GM10847 (cell line): ENCODE results near the gene C19orf38.

Experiments used
- POLR2A ChIP-seq: IDR thresholded peaks from 2 replicates; pipeline ENCODE4 v1.6.1; 2011; ENCODE audit not compliant: insufficient read length; ENCODE audit errors: extremely low read depth

C19orf38 gene

DNA sequence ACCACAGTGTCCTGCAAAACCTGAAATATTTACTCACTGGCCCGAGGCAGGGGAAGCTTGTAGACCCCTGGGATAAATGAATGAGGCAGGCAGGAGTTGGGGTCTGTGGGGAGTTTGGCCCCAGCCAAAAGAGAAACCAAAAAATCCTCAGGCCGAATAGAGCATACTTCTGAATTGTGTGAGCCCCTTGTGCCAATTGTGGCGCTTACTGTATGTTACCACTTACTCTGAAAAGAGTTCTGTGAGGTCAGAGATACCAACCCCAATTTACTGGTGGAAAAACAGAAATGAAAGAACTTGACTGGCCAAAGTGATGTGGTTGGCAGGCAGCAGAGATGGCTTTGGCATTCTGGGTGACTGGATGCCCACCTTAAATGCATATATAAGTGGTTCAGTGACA is 30.0 kb downstream of the C19orf38 start:
- TF ChIP-seq POLR2A: no peak

DNA sequence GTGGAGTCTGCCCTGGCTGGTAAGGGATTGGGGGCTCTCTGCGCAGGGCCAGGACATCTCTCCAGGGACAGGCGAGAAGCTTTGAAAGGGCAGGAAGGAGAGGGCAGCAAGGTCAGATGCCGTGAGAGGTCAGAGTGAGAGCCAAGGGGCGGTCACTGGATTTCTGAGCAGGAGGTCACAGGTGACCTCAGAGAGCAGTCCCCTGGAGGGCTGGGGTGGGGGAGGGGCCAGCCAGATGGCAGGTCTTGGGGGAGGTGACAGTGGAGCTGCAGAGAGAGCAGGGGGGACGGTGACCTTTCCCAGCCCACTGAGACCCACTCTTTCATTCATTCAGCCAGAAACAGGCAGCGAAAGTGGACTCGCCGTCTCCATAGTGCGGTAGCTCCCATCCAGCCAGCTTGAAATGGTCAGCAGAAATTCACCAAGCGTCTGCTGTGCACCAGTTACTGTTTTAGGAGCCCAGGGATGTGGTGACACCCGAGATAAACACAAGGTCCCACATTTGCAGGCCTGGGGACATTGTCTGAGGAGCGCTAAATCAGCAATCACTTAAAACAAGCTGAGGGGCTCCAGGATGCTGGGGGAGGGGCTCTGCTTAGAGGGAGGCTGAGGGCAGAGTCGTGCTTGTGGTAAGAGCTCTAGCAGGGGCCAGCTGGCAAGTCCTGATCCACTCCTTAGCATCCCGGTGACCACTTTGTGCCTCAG is 33.3 kb downstream of the C19orf38 start:
- TF ChIP-seq POLR2A: no peak

GRCh38 chr19:10882108-10882457 is 33.9 kb downstream of the C19orf38 start:
- TF ChIP-seq POLR2A: no peak

- TF ChIP-seq POLR2A: no peak
Measured at GRCh38 chr19:10884274-10884673, 36.1 kb downstream of the C19orf38 start.

GRCh38 chr19:10885201-10886169 is 37.3 kb downstream of the C19orf38 start:
- no peak for TF ChIP-seq POLR2A

DNA sequence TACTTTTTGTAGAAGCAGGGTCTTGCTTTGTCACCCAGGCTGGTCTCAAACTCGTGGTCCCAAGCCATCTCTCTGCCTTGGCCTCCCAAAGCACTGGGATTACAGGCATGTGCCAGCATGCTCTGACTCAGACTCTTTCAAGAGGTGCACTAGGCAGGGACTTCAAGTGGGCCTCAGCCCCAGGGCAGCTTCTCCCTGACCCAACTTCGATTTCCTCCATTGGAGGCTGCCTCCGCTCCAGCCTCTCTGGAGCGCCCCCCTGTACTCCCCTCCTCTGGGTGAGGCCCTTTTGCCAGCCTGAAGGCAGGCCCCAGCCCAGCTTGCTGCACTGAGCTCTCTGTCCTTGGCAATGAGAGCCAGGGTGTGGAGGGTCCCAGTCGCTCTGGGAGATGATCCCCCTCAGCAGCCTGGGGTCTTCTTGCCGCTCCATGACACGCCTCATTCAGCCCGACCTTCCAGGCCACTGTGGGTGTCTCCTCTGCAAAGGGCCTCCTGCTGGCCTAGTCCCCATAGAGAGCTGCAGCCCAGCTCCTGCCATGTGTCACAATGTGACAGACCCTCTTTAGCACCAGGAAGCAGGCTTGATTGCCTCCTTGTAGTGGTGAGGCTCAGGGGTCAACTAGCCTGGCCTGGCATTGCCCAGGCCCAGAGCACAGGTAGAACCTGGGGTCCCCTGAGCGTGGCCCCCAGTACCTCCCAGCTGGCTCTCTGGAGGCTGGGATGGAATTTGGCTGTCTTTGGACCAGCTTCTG is 39.6 kb downstream of the C19orf38 start:
- no peak for TF ChIP-seq POLR2A

GRCh38 chr19:10888421-10888866 is 40.2 kb downstream of the C19orf38 start:
- no peak for TF ChIP-seq POLR2A

DNA sequence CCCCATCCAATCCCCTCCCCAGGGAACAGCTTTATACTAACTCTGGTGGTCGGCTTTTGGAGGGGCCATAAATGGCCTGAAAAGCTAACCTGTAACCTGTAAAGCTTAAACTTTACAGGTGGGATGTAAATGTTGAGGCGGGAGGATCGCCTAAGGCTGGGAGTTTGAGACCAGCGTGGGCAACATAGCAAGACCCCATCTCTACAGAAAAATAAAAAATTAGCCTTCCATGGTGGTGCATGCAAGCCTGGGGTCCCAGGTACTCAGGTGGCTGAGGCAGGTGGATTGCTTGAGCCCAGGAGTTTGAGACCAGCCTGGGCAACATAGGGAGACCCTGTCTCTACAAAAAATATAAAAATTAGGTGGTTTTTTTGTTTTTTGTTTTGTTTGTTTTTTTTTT is 41.7 kb downstream of the C19orf38 start:
- no peak for TF ChIP-seq POLR2A

DNA sequence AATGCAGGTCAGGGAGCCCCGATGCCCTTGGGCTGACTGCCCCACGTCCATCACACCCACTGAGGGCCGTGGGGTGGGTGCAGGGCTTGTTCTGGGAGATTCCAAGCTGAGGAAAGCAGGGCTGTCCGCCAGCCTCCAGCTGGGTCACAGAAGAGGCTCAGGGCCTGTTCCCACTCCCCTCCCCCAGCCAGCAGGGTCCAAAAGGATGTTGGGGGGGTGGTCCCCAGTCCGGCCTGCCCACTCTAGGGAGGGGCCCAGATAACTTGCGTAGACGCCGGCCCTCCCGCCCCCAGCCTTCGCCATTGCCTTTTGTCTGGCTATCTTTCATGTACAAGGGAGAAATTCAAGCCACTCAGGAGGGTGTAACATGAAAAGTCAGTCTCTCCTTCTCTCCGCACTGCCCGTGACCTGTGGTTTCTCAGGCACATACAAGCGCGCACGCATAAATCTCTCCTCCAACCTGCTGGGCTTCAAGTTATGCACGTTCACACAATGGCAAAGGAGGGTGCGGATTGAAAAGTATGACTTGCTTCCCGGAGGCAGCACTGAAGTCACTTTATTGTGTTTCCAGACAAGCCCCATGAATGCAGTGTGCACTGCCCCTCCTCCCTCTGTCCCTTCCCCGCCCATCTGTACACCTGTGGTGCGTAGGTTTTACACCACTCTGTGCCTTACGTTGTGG is 43.3 kb downstream of the C19orf38 start:
- no peak for TF ChIP-seq POLR2A

DNA sequence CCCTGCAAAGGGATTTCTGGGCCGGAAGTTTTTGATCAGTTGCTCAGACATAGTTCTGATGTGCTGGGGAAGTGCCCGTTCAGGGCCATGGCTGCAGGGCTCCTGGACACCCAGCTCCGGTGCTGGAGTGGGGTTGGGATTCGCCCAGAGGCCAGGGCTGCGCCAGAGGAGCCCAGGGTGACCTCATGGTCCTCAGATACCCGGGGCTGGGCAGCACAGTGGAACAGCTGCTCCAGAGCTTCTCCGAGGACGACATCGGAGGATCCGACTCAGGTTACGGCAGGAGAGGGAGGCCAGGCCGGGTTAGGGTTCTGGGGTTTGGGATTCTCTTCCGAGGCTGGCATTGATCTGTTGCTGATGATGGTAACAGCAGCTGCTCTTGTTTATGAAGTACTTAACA is 44.0 kb downstream of the C19orf38 start:
- TF ChIP-seq POLR2A: no peak

GRCh38 chr19:10894911-10895213 is 46.6 kb downstream of the C19orf38 start:
- TF ChIP-seq POLR2A: no peak

DNA sequence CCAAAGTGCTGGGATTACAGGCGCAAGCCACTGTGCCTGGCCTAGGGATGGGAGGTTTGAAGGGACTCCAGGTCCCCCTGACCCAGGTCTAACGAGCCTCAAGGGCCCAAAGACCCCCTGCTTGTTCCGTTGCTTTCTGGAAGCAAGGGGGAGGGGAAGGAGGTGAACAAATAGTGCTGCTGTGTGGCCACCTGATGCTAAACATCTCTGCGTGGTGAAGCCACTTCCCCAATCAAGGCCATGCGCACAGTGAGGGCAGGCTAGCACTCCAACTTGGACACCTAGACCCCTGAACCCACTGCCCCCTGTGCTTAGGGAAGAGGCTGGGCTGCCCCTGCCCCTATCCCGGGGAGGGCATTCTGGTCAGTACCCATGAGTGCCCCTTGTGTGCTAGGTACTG is 47.1 kb downstream of the C19orf38 start:
- TF ChIP-seq POLR2A: no peak

- TF ChIP-seq POLR2A: no peak
Measured at GRCh38 chr19:10895920-10896319, 47.7 kb downstream of the C19orf38 start.

GRCh38 chr19:10896851-10897526 is 48.8 kb downstream of the C19orf38 start:
- TF ChIP-seq POLR2A: no peak

DNA sequence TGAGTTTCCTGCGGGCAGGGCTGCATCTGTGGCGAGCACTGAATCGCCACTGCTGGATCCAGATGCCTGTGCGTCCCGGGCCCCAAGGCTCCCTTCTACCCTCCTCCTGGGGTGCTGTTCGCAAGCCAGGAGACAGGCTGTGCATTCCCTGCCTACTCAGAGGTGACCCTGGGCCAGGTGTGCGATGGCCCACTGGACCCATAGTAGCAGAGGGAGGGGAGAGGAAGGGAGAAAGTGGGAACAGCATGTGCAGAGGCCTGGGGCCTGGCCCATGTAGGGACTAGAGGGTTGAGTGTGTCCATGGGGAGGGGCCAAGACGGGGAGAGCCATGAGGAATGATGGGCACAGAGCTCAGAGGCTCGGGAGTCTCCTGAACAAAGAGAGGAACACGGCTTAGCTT is 50.4 kb downstream of the C19orf38 start:
- TF ChIP-seq POLR2A: no peak

DNA sequence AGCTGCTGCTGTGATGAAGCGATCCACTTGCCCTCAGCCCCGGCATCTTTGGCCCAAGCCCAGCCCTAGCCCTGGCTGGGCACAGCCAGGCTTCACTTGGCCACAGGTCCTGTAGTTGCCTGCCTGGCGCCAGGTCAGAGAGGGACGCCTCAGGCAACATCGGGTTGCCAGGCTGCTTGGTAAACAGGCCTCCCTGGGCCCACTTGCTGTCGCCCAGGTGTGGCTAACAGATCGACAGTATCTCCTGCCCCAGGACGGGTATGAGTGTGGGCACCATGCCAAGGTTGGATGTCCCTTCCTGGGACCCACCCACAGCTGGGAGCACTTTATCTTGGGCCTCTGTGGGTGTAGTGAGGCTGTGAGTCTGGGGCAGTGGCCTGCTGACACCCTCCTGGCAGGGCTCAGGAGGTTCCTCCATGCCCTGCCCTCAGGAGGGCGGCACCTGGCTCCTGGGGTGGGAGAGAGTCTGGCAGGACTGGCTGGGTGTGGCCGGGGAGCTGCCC is 51.0 kb downstream of the C19orf38 start:
- no peak for TF ChIP-seq POLR2A
